M059J (cell line): ENCODE results near the gene CASP7. TPM values are rescaled to one million over a fixed set of nuclear protein-coding genes. Genes with fewer than 3 reads are reported as not detected.
"Not testable (repeated sequence)": the region's sequence is repeated elsewhere in the genome, so short reads cannot be mapped to it uniquely, and the experiment has no call there.

ENCODE experiments used
- DNase-seq: peaks from one replicate; pipeline ENCODE4 v3.0.0-alpha.2; 2012; ENCODE audit warnings: low read depth
- total RNA-seq: library from RNA; depleted of rRNA; stranded (reverse); fragments of >200 nt; shearing (Covaris generic); gene quantifications from 2 replicates; pipeline ENCODE4 v1.2.3, GENCODE V29; 2014; rRNA removed

CASP7 gene
- total RNA-seq, 1 experiment from 2014 or later: 61.0 TPM

- peak; percentile 24 for DNase-seq
These were observed 73.4 kb downstream of the CASP7 start for GRCh38 chr10:113753020-113753692.

GRCh38 chr10:113754125-113754524 lies 74.4 kb downstream of the CASP7 start:
- peak; percentile 81 for DNase-seq

- DNase-seq: no peak
These were observed 75.1 kb downstream of the CASP7 start for GRCh38 chr10:113754768-113755167.

- no peak for DNase-seq
These were observed 77.3 kb downstream of the CASP7 start for GRCh38 chr10:113756940-113757543.

- DNase-seq: no peak
These were observed 82.4 kb downstream of the CASP7 start for GRCh38 chr10:113762083-113762482.

GRCh38 chr10:113764582-113764981 lies 84.9 kb downstream of the CASP7 start:
- no peak for DNase-seq

- DNase-seq: no peak
These were observed 86.2 kb downstream of the CASP7 start for GRCh38 chr10:113765910-113766309.

- no peak for DNase-seq
These were observed 87.5 kb downstream of the CASP7 start for GRCh38 chr10:113767222-113767621.

GRCh38 chr10:113770346-113770745 lies 90.6 kb downstream of the CASP7 start:
- no peak for DNase-seq

- DNase-seq: not testable (repeated sequence)
These were observed 91.4 kb downstream of the CASP7 start for GRCh38 chr10:113771131-113771530.

GRCh38 chr10:113775686-113776294 lies 96.1 kb downstream of the CASP7 start:
- DNase-seq: no peak

GRCh38 chr10:113776553-113776952 lies 96.8 kb downstream of the CASP7 start:
- no peak for DNase-seq

Other genes starting within 250 kb of the CASP7 start
- gene HABP2, start 126.9 kb upstream of the CASP7 start, total RNA-seq: not detected in 2 replicates
- gene NRAP, start 15.9 kb upstream of the CASP7 start, total RNA-seq: not detected in 2 replicates
- gene PLEKHS1, start 71.8 kb downstream of the CASP7 start, total RNA-seq: 1.0 and 1.1 TPM in 2 replicates
- 6.9 and 10.4 TPM in 2 replicates for gene DCLRE1A, start 174.2 kb downstream of the CASP7 start, total RNA-seq
- 9.3 and 11.0 TPM in 2 replicates for gene NHLRC2, start 174.7 kb downstream of the CASP7 start, total RNA-seq